SIG-M5 (cell line): Measurements from ENCODE around the gene PTK6.
"Not testable (repeated sequence)": the region's sequence is repeated elsewhere in the genome, so short reads cannot be mapped to it uniquely, and the experiment has no call there.

Experiments
- DNase-seq: peaks from one replicate; lab custom pipeline; 2025; lab: John Stamatoyannopoulos, UW

Gene PTK6

GRCh38 chr20:63568986-63569949, 32.1 kb upstream of the PTK6 start:
- DNase-seq, result no peak

- no peak for DNase-seq
Measured at GRCh38 chr20:63568170-63568981, 31.2 kb upstream of the PTK6 start.

GRCh38 chr20:63567386-63568169, 30.4 kb upstream of the PTK6 start:
- no peak for DNase-seq

- DNase-seq, result no peak
Measured at GRCh38 chr20:63567136-63567385, 29.9 kb upstream of the PTK6 start.

GRCh38 chr20:63566395-63567135, 29.4 kb upstream of the PTK6 start:
- DNase-seq, result no peak

GRCh38 chr20:63565699-63566335, 28.6 kb upstream of the PTK6 start:
- DNase-seq, result no peak

GRCh38 chr20:63565021-63565698, 28.0 kb upstream of the PTK6 start:
- no peak for DNase-seq

- DNase-seq, result no peak
Measured at GRCh38 chr20:63564036-63564810, 27.0 kb upstream of the PTK6 start.

- DNase-seq, result no peak
Measured at GRCh38 chr20:63563225-63563935, 26.2 kb upstream of the PTK6 start.

GRCh38 chr20:63562461-63563224, 25.5 kb upstream of the PTK6 start:
- DNase-seq, result no peak

- no peak for DNase-seq
Measured at GRCh38 chr20:63561624-63562396, 24.6 kb upstream of the PTK6 start.

GRCh38 chr20:63560856-63561609, 23.9 kb upstream of the PTK6 start:
- DNase-seq, result no peak

GRCh38 chr20:63560333-63560805, 23.2 kb upstream of the PTK6 start:
- DNase-seq, result no peak

GRCh38 chr20:63559485-63560332, 22.5 kb upstream of the PTK6 start:
- not testable (repeated sequence) for DNase-seq

GRCh38 chr20:63558804-63559484, 21.8 kb upstream of the PTK6 start:
- no peak for DNase-seq
